ENCODE data around the gene NGB. TPM values are rescaled to one million over a fixed set of nuclear protein-coding genes. Genes with fewer than 3 reads are reported as not detected.

The NGB gene
- total RNA-seq, 2 donors from 2014 or later: not detected

- no peaks in the 10 kb centered on the region for H3K4me1 ChIP-seq (ENCODE audit: control insufficient read depth, insufficient read depth, low read length)
- no peak overlapping the region for H3K4me3 ChIP-seq (ENCODE audit: low read length)
- no peaks in the 10 kb centered on the region for H3K27me3 ChIP-seq (ENCODE audit: control insufficient read depth, insufficient read depth, low read length, poor library complexity, severe bottlenecking)
- TF ChIP-seq CTCF (conservative IDR thresholded peaks at IDR 0.05): no peak
- no peaks in the 10 kb centered on the region for H3K9me3 Mint-ChIP-seq
- peaks cover 5% of the 10 kb centered on the region for H3K27me3 Mint-ChIP-seq (ENCODE audit: insufficient read depth)
- H3K36me3 Mint-ChIP-seq (ENCODE audit: low read depth): no peaks in the 10 kb centered on the region
- H3K9me3 ChIP-seq (ENCODE audit: control insufficient read depth, low read length): no peaks in the 10 kb centered on the region
- DNase-seq: no peak
- H3K36me3 ChIP-seq (ENCODE audit: control insufficient read depth, insufficient read depth, low read length): no peaks in the 10 kb centered on the region
- H3K4me3 Mint-ChIP-seq: no peak overlapping the region
- no peak overlapping the region for H3K27ac ChIP-seq (ENCODE audit: low read depth, low read length)
- no peak overlapping the region for H3K27ac Mint-ChIP-seq
- no peaks in the 10 kb centered on the region for H3K4me1 Mint-ChIP-seq
- 91 to 96% methylated on average over 3 of the region's 3 CpGs for WGBS, 2 experiments (ENCODE audit: insufficient coverage in 1 of 2, insufficient read length in 1 of 2)
- no peak overlapping the region for H3K9ac ChIP-seq (ENCODE audit: extremely low read depth, low read length, poor library complexity, severe bottlenecking)
Measured at GRCh38 chr14:77238356-77238755, 32.6 kb downstream of the NGB start.

- H3K4me1 ChIP-seq (ENCODE audit: control insufficient read depth, insufficient read depth, low read length): no peaks in the 10 kb centered on the region
- no peak for DNase-seq
- H3K4me3 ChIP-seq (ENCODE audit: low read length): no peak overlapping the region
- H3K9ac ChIP-seq (ENCODE audit: extremely low read depth, low read length, poor library complexity, severe bottlenecking): no peak overlapping the region
- no peak for TF ChIP-seq CTCF (conservative IDR thresholded peaks at IDR 0.05)
- WGBS, 2 experiments (ENCODE audit: insufficient coverage in 1 of 2, insufficient read length in 1 of 2): 74 to 90% methylated on average over 3 to 6 of the region's 7 CpGs
- Mint-ChIP-seq H3K27me3 (ENCODE audit: insufficient read depth) (peaks cover 8% of the 10 kb centered on the region), H3K36me3 (ENCODE audit: low read depth) (no peaks in the 10 kb centered on the region), H3K27ac (no peak overlapping the region), H3K4me1 (no peaks in the 10 kb centered on the region), H3K9me3 (no peaks in the 10 kb centered on the region), H3K4me3 (no peak overlapping the region)
- no peaks in the 10 kb centered on the region for H3K36me3 ChIP-seq (ENCODE audit: control insufficient read depth, insufficient read depth, low read length)
- H3K27me3 ChIP-seq (ENCODE audit: control insufficient read depth, insufficient read depth, low read length, poor library complexity, severe bottlenecking): no peaks in the 10 kb centered on the region
- no peaks in the 10 kb centered on the region for H3K9me3 ChIP-seq (ENCODE audit: control insufficient read depth, low read length)
- no peak overlapping the region for H3K27ac ChIP-seq (ENCODE audit: low read depth, low read length)
Measured at GRCh38 chr14:77236814-77237213, 34.2 kb downstream of the NGB start.

GRCh38 chr14:77231721-77232120 is 39.3 kb downstream of the NGB start:
- 84 to 85% methylated on average over 2 to 3 of the region's 3 CpGs for WGBS, 2 experiments (ENCODE audit: insufficient coverage in 1 of 2, insufficient read length in 1 of 2)
- TF ChIP-seq CTCF (conservative IDR thresholded peaks at IDR 0.05): no peak
- no peaks in the 10 kb centered on the region for H3K36me3 Mint-ChIP-seq (ENCODE audit: low read depth)

More at GRCh38 chr14:77231721-77232120, 39.3 kb downstream of the NGB start:
- Mint-ChIP-seq H3K27ac (no peak overlapping the region), H3K9me3 (no peaks in the 10 kb centered on the region), H3K4me3 (no peak overlapping the region), H3K27me3 (ENCODE audit: insufficient read depth) (peaks cover 7% of the 10 kb centered on the region), H3K4me1 (no peaks in the 10 kb centered on the region)
- Histone ChIP-seq H3K27ac (ENCODE audit: low read depth, low read length) (no peak overlapping the region), H3K9me3 (ENCODE audit: control insufficient read depth, low read length) (no peaks in the 10 kb centered on the region), H3K27me3 (ENCODE audit: control insufficient read depth, insufficient read depth, low read length, poor library complexity, severe bottlenecking) (no peaks in the 10 kb centered on the region), H3K4me1 (ENCODE audit: control insufficient read depth, insufficient read depth, low read length) (no peaks in the 10 kb centered on the region), H3K9ac (ENCODE audit: extremely low read depth, low read length, poor library complexity, severe bottlenecking) (no peak overlapping the region), H3K36me3 (ENCODE audit: control insufficient read depth, insufficient read depth, low read length) (no peaks in the 10 kb centered on the region), H3K4me3 (ENCODE audit: low read length) (no peak overlapping the region)
- no peak for DNase-seq

Measured in endodermal cell (in vitro differentiated cells).